GM18520 (cell line): Measurements from ENCODE around the gene PLXDC2.
"Not testable (repeated sequence)": the region's sequence is repeated elsewhere in the genome, so short reads cannot be mapped to it uniquely, and the experiment has no call there.

ENCODE experiments used
- ATAC-seq: cut with Tn5 transposase; IDR thresholded peaks from one replicate; pipeline ENCODE4 v1.9.1; 2021; ENCODE audit not compliant: unreplicated experiment

The PLXDC2 gene

GRCh38 chr10:20166096-20166675, 350.0 kb downstream of the PLXDC2 start:
- no peak for ATAC-seq

DNA sequence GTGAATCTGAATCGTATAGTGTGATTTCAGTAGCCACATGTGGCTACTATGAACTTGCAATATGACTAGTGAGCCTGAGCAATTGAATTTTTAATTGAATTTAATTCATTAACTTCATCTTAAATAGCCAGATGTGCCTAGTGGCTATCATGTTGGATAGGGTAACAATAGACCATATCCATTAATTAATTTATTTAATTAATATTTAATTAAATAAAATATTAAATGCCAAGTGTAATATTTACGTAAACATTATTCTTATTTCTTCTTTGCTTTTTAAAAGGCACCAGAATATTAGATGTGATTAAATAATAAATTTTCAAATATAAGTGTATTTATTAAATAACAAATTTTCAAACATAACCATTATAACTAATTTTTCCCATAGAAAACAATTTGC, 354.4 kb downstream of the PLXDC2 start:
- ATAC-seq: no peak

DNA sequence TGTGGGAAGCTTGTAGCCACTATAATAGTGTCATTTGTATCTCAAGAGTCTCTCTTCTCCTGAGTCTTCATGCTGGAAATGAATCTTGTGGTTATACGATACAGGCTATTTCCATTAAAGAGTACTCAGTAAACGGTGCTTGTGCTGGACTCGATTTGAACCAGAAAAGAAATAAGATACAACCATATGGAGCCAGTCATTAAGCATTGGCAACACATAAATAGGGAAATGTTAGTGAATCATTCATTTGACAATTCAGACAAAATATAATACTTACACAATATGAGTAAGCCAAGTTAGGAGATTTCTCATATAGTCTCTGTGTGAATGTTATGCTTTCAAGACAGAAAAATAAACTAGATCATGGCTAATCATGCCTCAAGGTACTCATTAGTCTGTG, 356.8 kb downstream of the PLXDC2 start:
- ATAC-seq: no peak

GRCh38 chr10:20175719-20176118, 359.5 kb downstream of the PLXDC2 start:
- ATAC-seq: no peak

- ATAC-seq: no peak
Observed at GRCh38 chr10:20180766-20181165, 364.5 kb downstream of the PLXDC2 start.

DNA sequence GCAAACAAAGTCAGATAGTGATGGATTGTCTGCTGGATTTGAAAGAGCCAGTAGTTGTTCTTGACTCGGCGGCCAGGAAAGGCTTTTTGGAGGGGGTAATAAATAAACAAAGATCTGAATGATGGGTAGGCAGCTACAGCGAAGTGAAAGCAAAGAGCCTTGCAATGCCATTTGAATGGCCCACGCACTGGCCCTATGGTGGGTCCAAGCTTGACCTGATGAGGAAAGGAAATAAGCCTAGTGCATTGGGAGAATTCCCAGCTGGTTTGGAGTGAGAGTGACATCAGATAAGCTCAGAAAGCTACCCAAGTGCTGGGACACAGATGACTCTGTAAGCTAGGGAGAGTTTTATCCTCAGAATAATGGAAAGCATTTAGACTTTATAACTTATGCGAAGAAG, 365.2 kb downstream of the PLXDC2 start:
- no peak for ATAC-seq

DNA sequence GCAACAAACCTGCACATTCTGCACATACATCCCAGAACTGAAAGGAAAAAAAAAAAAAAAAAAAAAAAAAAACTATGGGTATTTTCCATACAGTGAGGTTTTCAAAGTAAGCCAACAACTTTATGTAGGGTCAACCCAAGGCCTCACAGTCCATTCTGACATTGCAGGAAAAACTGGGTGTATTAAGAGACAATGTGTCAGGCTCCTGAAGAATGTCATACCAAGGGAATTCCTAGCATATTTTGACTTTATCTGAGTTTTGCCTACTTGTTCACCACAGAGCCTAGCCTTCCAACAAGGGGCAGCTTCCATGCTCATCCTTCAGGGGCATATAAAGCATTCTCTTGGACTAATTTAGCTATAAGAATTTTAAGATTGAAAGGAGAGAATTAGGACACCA, 368.9 kb downstream of the PLXDC2 start:
- ATAC-seq: no peak

GRCh38 chr10:20191392-20191791, 375.2 kb downstream of the PLXDC2 start:
- ATAC-seq: not testable (repeated sequence)

DNA sequence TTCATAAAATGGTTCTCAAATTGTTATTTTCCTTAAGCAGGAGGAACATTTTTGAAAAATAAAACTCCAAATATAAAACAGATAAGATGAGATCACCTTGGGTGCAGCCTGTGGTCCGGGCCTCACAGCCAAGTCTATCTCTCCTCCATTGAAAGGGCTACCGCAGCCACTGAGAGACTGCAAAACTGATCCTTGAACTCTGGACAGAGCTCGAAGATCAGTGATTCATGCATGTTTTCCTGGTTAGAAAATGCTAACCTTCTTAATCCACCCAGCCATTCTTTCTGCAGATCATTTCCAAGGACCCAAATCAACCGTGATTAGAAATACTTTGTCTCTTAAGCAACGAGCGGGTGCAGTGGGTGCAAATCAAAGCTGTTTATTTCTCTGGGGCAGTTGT, 378.8 kb downstream of the PLXDC2 start:
- no peak for ATAC-seq

DNA sequence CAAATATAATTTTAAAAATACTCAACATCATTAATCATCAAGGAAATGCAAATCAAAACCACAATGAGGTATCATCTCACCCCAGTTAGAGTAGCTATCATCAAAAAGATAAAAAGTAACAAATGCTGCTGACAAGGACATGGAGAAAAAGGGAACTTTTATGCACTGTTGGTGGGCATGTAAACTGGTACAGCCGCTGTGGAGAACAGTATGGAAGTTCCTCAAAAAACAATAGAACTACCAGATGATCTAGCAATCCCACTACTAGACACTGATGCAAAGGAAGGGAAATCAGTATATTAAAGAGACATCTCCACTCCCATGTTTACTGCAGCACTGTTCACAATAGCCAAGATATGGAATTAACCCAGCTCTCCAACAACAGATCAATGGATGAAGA, 384.5 kb downstream of the PLXDC2 start:
- ATAC-seq: no peak

- no peak for ATAC-seq
Observed at GRCh38 chr10:20202337-20202736, 386.1 kb downstream of the PLXDC2 start.

DNA sequence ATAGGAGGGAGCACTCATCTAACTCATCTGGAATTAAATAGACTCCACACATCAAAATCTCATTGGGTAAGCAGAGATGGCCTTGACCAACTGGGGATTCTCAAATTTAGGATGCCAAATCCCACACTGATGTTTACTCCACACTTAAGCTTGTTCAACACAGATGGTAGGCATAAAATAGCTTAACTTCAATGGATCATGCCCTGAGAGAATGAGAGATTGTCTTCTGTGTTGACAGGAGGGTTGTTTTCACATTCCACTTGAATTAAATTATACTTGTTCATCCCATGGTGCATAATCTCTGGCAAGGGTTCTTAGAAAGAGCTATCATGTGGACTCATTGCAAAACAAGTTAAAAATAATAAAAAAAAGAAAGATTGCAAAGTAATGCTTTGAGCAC, 391.4 kb downstream of the PLXDC2 start:
- no peak for ATAC-seq

DNA sequence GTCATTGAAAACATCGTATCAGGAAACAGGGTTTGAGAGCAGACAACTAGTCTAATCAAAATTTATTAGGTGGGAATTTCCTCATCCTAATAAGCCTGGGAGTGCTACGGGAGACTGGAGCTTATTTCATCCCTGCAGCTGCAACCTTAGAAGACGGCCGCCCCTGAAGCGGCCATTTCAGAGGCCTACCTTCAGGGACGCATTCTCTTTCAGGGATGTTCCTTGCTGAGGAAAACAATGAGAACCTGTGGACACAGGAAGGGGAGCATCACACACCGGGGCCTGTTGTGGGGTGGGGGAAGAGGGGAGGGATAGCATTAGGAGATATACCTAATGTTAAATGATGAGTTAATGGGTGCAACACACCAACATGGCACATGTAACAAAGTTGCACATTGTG, 392.9 kb downstream of the PLXDC2 start:
- ATAC-seq: not testable (repeated sequence)

DNA sequence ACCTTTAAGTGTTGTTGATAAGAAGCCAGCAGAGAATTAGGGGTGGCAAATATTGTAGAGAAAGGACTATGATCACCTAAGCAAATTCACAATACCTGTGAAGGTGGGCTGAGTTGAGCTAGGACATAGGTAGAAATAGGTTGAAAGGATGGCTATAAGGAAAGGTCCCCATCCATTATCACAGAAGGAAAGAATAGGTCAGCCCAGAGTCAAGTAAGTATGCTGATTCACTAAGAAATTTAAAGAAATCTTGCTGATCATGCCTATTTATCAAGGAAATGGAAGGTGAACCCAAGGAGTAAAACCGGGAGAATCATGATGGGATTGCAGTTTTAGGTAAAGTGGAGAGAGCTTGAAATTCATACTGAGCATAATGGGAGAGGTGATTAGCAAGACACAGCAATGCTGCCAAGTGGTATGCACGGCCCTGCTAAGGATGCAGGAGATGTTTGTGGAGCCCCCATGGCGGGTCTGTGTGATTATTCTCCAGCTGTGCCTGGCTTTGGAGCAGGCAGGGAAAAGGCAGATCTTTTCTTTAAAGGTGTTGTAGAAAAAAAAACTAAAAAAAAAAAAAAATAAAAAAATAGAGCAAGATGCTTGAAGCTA, 399.4 kb downstream of the PLXDC2 start:
- ATAC-seq: no peak

DNA sequence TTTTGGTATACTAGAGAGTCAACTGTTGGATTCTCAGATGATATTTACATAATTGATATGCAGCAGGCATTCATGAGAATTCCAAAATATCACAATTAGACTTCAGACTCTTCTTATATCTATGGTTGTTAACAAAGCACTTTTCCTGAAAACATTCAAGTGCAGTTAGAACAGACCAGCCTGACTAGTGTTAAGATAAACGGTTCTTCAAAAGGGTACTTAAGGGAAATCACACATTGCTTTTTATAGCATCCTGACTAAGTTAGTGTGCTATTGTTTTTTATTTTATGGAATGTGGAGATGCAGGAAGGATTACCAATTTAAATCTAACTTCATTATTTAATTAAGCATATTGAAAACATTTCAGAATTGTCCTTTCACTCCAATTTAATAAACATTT, 405.1 kb downstream of the PLXDC2 start:
- ATAC-seq: no peak

DNA sequence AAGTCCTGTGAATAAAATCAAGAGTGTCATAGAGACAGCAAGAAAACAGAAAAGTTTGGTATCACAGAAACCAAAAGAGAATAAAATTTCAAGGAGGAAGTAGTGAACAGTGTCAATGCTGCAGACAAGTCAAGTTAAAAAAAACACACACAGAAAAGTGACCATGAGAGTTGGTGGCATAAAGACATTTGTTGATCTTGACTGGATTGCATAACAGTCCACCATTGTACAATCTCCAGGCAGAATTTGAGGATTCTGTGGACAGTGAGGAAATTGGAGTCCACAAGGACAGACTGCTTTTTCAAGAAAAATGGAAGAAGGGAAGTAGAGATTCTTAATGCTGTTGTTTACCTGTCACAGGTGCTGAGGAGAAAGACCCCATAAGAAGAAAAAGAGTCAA, 412.5 kb downstream of the PLXDC2 start:
- ATAC-seq: no peak

GRCh38 chr10:20232079-20232705, 416.0 kb downstream of the PLXDC2 start:
- ATAC-seq: no peak

DNA sequence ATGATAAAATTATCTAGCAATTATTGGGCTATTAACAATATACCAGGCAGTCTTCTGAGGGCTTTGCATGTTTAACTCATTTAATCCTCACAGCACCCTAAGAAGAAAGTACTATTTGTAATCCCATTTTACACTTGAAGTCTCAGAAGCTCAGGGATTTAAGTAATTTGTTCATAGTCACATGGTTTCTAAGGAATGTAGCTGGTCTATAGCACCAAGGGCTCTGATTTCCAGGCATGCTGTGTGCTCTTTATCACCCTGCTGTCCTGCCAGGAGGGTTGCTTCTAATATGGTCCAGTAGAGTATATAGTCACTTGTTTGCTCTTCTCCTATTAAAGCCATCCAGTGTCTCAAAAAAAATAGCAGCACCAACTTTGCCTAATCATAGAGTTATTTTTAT, 417.2 kb downstream of the PLXDC2 start:
- ATAC-seq: no peak

DNA sequence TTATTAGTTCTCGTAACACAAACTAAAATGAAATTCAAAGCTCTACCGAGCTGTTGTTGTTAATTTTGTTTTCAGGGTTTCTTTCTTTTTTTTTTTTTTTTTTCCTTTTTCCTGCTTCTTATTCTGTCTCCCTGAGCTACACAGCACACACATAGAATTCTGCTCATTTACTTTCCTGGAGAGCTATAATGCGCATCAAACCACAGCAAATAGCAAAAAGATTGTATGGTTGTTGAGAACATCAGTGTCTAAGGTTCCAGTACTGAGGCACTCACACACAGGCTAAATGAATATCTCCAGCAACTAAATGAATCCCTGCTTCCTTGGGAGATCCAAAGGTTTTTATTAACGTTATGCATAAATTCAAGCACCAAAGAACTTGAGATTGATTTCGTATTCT, 418.3 kb downstream of the PLXDC2 start:
- ATAC-seq: no peak

DNA sequence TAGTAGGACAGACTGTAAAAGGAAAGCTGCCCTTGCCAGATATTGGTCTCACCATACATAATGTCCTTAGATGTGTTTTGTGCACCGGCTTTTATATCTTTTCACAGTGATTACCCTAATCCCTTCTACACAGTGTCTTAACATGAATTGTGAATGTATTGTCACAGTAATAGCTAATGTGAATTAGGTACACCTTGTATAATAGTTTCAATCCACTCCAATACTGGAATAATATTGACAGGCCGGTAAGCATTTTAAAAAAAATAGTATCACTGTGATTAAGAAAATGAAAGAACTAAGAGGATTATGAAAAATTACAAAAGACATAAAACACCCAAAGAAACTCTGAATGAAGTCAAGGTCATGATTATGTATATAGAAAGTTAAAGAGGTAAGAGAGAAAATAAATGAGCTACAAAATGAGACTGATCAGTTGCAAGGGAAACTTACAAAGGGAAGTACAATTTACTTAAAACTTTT, 420.9 kb downstream of the PLXDC2 start:
- no peak for ATAC-seq

- no peak for ATAC-seq
Observed at GRCh38 chr10:20237586-20237985, 421.4 kb downstream of the PLXDC2 start.

DNA sequence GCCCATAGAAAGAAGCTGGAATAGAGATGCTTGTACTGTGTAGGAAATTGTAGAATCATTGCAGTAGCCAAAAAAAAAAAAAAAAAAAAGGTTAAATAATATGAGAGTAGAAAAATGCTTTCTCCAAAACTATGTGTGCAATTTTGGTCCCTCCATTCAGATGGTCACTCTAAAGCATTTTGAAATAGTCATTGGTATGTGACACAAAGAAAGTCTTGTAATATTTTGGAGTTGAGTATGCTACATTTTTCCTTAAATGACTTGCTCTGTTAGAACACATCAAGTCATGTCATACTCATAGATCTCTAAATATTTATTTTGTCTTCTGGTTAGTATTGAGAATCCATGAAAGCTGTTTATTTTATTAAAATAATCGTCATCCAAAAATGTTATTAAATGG, 424.4 kb downstream of the PLXDC2 start:
- no peak for ATAC-seq

GRCh38 chr10:20247454-20247853, 431.2 kb downstream of the PLXDC2 start:
- ATAC-seq: no peak
